GM12878 (cell line): Measurements from ENCODE around the gene ZSCAN26. TPM values are rescaled to one million over a fixed set of nuclear protein-coding genes. Genes with fewer than 3 reads are reported as not detected.
A peak's percentile ranks its signal among the peaks of the same experiment; 100 is the strongest.

Source experiments
- BCL3 ChIP-seq: IDR thresholded peaks from 2 replicates; pipeline ENCODE4 v1.6.1; 2011; ENCODE audit warnings: borderline replicate concordance, low read depth, mild to moderate bottlenecking, moderate library complexity, low read length; ENCODE audit not compliant: insufficient read depth, poor library complexity, severe bottlenecking
- MYC ChIP-seq: IDR thresholded peaks from 2 replicates; pipeline ENCODE4 v1.6.1; 2011; ENCODE audit warnings: mild to moderate bottlenecking, low read length, moderate library complexity, inconsistent platforms; ENCODE audit not compliant: insufficient read depth, insufficient replicate concordance, insufficient read length, severe bottlenecking
- PRDM15 ChIP-seq: fragments of 450-650 bp; formaldehyde crosslinking; IDR thresholded peaks from 2 replicates; pipeline ENCODE4 v1.4.0; 2020; ENCODE audit warnings: mild to moderate bottlenecking, moderate library complexity
- RAD51 ChIP-seq: fragments of 450-650 bp; IDR thresholded peaks from 2 replicates; pipeline ENCODE4 v1.6.1; 2016; ENCODE audit warnings: moderate library complexity, mild to moderate bottlenecking, inconsistent platforms
- RB1 ChIP-seq: fragments of 450-650 bp; formaldehyde crosslinking; IDR thresholded peaks from 2 replicates; pipeline ENCODE4 v1.6.1; 2017; ENCODE audit warnings: mild to moderate bottlenecking, borderline replicate concordance
- SMARCA5 ChIP-seq: fragments of 450-650 bp; IDR thresholded peaks from 2 replicates; pipeline ENCODE4 v1.6.1; 2017; ENCODE audit warnings: mild to moderate bottlenecking
- ZBTB11 ChIP-seq: fragments of 450-650 bp; formaldehyde crosslinking; IDR thresholded peaks from 2 replicates; pipeline ENCODE4 v1.5.0; 2022; ENCODE audit warnings: mild to moderate bottlenecking, missing genetic modification characterization
- ZNF384 ChIP-seq: IDR thresholded peaks from 2 replicates; pipeline ENCODE4 v1.6.1; 2012; ENCODE audit warnings: low read depth, mild to moderate bottlenecking, low read length, improper control_type of control experiment, borderline replicate concordance
- polyA plus RNA-seq, 11 experiments: library from polyadenylated mRNA; depleted of rRNA in 4 of 11; unstranded in 6 of 11; stranded (reverse) in 5 of 11; fragments of >200 nt; fragmentation: Nextera tagmentation in 4 of 11; fragmentation: Illumina TruSeq in 1 of 11; extraction: Ambion mirVana in 4 of 11; extraction: Trizol in 1 of 11; gene quantifications; 1 replicate in 1 of 11; 2 replicates in 10 of 11; pipeline versions ENCODE4 v1.2.1 to v1.2.3, GENCODE V29; 2011 to 2016; ENCODE audit warnings: inconsistent platforms in 2 of 11, missing spikeins in 2 of 11, low read depth in 1 of 11
- total RNA-seq, 4 experiments: library from RNA; depleted of rRNA in 3 of 4; stranded (reverse); fragments of >200 nt in 3 of 4; fragmentation: Illumina TruSeq in 1 of 4; extraction: Trizol in 1 of 4; gene quantifications; 2 replicates each; pipeline versions ENCODE4 v1.2.1 to v1.2.3, GENCODE V29; 2013 to 2021

Gene ZSCAN26
- total and polyA plus RNA-seq, 10 of the 15 experiments (the other 5 are each of a cell fraction or from before 2014, with no cell fraction given): 4.5 to 13.3 (median 6.5) TPM

GRCh38 chr6:28239636-28240035 is 27.3 kb upstream of the ZSCAN26 start (continued):
- TF ChIP-seq MYC (no peak), BCL3 (no peak), ZBTB11 (CRISPR knock-in tag) (no peak), RAD51 (0 out of 2 replicates have a peak, but pooled peaks have one; percentile 22), SMARCA5 (no peak), RB1 (no peak), PRDM15 (CRISPR knock-in tag) (no peak), ZNF384 (no peak)
